OCI-LY7 (cell line): ENCODE data around the gene HNRNPAB. TPM values are rescaled to one million over a fixed set of nuclear protein-coding genes. Genes with fewer than 3 reads are reported as not detected.

Source experiments
- BruUV-seq: library from RNA; stranded (reverse); fragments of 400-500 nt; replicated peaks from 2 replicates; lab custom pipeline; 2021; lab: Mats Ljungman, UMichigan
- CTCF ChIA-PET: fragments of 300-600 bp; sonication (Branson Sonifier 250); formaldehyde crosslinking; loops from one replicate; lab custom pipeline; 2022; ENCODE audit warnings: antibody characterized with exemption; ENCODE audit not compliant: unreplicated experiment; lab: Charles Lee
- POLR2A ChIA-PET: fragments of 300-600 bp; sonication (Branson Sonifier 250); formaldehyde crosslinking; loops from one replicate; lab custom pipeline; 2022; ENCODE audit warnings: antibody characterized with exemption; lab: Charles Lee
- DNase-seq: peaks from one replicate; pipeline ENCODE4 v3.0.0-alpha.2; 2015; ENCODE audit warnings: low spot score
- H2AFZ ChIP-seq: fragments of 200-600 bp; sonication (generic), shearing (Covaris generic); 2 replicates; pipeline ENCODE4 v1.6.1; 2014; ENCODE audit warnings: mild to moderate bottlenecking, antibody characterized with exemption, low read length, moderate library complexity
- H3K27ac ChIP-seq: fragments of 200-600 bp; sonication (generic); 2 replicates; pipeline ENCODE4 v1.5.1; 2014; ENCODE audit warnings: mixed run types, low read depth, mild to moderate bottlenecking, moderate library complexity, low read length, inconsistent platforms; ENCODE audit not compliant: poor library complexity, severe bottlenecking
- H3K36me3 ChIP-seq: fragments of 200-600 bp; sonication (generic); 2 replicates; pipeline ENCODE4 v1.6.1; 2014; ENCODE audit warnings: mild to moderate bottlenecking, antibody characterized with exemption, low read length, moderate library complexity, mixed read lengths; ENCODE audit not compliant: insufficient read depth
- H3K4me1 ChIP-seq: fragments of 200-600 bp; sonication (generic); 2 replicates; pipeline ENCODE4 v1.5.1; 2014; ENCODE audit warnings: mild to moderate bottlenecking, low read length; ENCODE audit not compliant: insufficient read depth, poor library complexity, severe bottlenecking
- H3K4me2 ChIP-seq: fragments of 200-600 bp; sonication (generic); 2 replicates; pipeline ENCODE4 v1.6.1; 2014; ENCODE audit warnings: mild to moderate bottlenecking, low read length
- H3K4me3 ChIP-seq: fragments of 200-600 bp; sonication (generic); 2 replicates; pipeline ENCODE4 v1.5.1; 2014; ENCODE audit warnings: mild to moderate bottlenecking, low read depth, low read length; ENCODE audit not compliant: poor library complexity, severe bottlenecking
- H3K79me2 ChIP-seq: fragments of 200-600 bp; sonication (generic); 2 replicates; pipeline ENCODE4 v1.6.1; 2016; ENCODE audit warnings: low read depth, mild to moderate bottlenecking, low read length, moderate library complexity, mixed read lengths; ENCODE audit not compliant: insufficient read depth
- H3K9me2 ChIP-seq: fragments of 200-600 bp; sonication (generic); 2 replicates; pipeline ENCODE4 v1.6.1; 2016; ENCODE audit warnings: mild to moderate bottlenecking, low read length, mixed read lengths; ENCODE audit not compliant: insufficient read depth
- H3K9me3 ChIP-seq: fragments of 200-600 bp; sonication (generic); 2 replicates; pipeline ENCODE4 v1.6.1; 2014; ENCODE audit warnings: mild to moderate bottlenecking, mixed run types, low read length, mixed read lengths
- H4K20me1 ChIP-seq: fragments of 200-600 bp; sonication (generic); 2 replicates; pipeline ENCODE4 v1.6.1; 2014; ENCODE audit warnings: mild to moderate bottlenecking, antibody characterized with exemption, low read length, moderate library complexity, mixed read lengths; ENCODE audit not compliant: insufficient read depth
- EZH2phosphoT487 ChIP-seq: fragments of 200-600 bp; sonication (generic); IDR thresholded peaks from 2 replicates; pipeline ENCODE4 v1.6.1; 2018; ENCODE audit warnings: low read depth, borderline replicate concordance, mild to moderate bottlenecking, mixed run types, antibody characterized with exemption, low read length, moderate library complexity, mixed read lengths
- intact Hi-C: fragments of 100-400 bp; cut with micrococcal nuclease; formaldehyde crosslinking; loops from one replicate; pipeline ENCODE4 v1.10.0; 2022; ENCODE audit not compliant: unreplicated experiment
- total RNA-seq, 2 experiments: library from RNA; depleted of rRNA in 1 of 2; stranded (reverse); fragments of >200 nt in 1 of 2; shearing (Covaris generic) in 1 of 2; gene quantifications; 2 replicates each; pipeline ENCODE4 v1.2.3, GENCODE V29; 2014 to 2022
- TF ChIP-seq, protein P1 (sequence below): fragments of 200-600 bp; sonication (generic); conservative IDR thresholded peaks from 2 replicates; pipeline ENCODE4 v1.5.1; 2014; ENCODE audit warnings: mild to moderate bottlenecking, antibody characterized with exemption, low read length, moderate library complexity, mixed read lengths

Gene HNRNPAB
- total RNA-seq, 2 experiments from 2014 or later, result 146 to 350 TPM

- ChIA-PET POLR2A (no interaction called here), CTCF (no interaction called here)
- H3K4me3 ChIP-seq, result no peak overlapping the region
- H3K4me2 ChIP-seq, result no peak overlapping the region
- H3K79me2 ChIP-seq, result peaks cover 8% of the 10 kb centered on the region; the same call in 1 of the 2 replicates
- no peaks in the 10 kb centered on the region for H4K20me1 ChIP-seq
- no peaks in the 10 kb centered on the region for H3K36me3 ChIP-seq
- no peak overlapping the region for H3K27ac ChIP-seq
- no peak for DNase-seq
- no peak overlapping the region for H2AFZ ChIP-seq
- BruUV-seq, result no TSS peak
- intact Hi-C loops, result no loop called here
- no peaks in the 10 kb centered on the region for H3K9me3 ChIP-seq
- H3K4me1 ChIP-seq, result no peaks in the 10 kb centered on the region
- no peaks in the 10 kb centered on the region for H3K9me2 ChIP-seq
- no peak for TF ChIP-seq EZH2phosphoT487
- TF ChIP-seq, protein P1, sequence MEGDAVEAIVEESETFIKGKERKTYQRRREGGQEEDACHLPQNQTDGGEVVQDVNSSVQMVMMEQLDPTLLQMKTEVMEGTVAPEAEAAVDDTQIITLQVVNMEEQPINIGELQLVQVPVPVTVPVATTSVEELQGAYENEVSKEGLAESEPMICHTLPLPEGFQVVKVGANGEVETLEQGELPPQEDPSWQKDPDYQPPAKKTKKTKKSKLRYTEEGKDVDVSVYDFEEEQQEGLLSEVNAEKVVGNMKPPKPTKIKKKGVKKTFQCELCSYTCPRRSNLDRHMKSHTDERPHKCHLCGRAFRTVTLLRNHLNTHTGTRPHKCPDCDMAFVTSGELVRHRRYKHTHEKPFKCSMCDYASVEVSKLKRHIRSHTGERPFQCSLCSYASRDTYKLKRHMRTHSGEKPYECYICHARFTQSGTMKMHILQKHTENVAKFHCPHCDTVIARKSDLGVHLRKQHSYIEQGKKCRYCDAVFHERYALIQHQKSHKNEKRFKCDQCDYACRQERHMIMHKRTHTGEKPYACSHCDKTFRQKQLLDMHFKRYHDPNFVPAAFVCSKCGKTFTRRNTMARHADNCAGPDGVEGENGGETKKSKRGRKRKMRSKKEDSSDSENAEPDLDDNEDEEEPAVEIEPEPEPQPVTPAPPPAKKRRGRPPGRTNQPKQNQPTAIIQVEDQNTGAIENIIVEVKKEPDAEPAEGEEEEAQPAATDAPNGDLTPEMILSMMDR, result no peak
Measured at GRCh38 chr5:178198706-178199105, 5.6 kb upstream of the HNRNPAB start.

DNA sequence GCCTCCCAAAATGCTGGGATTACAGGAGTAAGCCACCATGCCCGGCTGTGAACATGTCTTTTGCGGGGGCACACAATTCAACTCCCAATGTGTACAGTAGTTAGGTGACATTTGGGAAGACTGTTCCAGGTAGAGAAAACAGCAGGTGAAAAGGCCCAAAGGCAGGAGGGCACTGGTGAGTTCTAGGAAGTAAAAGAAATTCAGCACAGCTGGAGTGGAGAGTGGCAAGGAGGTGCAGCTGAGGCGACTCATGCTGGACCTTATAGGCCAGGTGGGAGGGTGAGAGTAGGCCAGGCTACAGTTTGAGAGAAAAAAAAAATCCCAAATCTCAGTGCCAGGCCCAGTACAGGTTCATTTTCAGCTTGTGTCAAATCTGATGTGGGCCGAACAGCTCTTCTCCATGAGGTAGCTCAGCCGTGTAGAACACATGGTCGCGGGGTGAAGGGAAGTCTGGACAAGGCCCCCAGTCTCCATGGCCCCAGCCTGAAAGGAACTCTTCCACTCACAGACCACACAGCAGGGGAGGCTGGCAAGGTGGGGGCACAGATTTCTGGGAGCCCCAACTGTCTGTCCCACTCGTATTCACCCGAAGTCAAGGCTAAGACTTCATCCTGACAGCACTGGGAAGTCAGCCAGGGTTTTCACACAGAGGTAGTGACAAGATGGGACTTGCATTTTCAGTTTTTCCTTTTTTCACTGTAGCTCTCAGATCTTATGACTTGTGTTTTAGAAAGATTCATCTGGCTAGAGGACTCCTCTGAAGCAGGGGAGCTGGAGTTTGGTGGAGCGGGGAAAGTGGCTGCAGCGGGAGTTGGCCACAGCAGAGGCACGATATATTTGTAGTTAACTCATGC is 4.5 kb upstream of the HNRNPAB start:
- no peak overlapping the region for H3K4me3 ChIP-seq
- no peaks in the 10 kb centered on the region for H3K4me1 ChIP-seq
- TF ChIP-seq, protein P1, result no peak
- no peak for TF ChIP-seq EZH2phosphoT487
- H3K79me2 ChIP-seq, result peaks cover 17% of the 10 kb centered on the region; the same call in 1 of the 2 replicates
- intact Hi-C loops, result no loop called here
- BruUV-seq, result no TSS peak
- H3K4me2 ChIP-seq, result no peak overlapping the region
- H4K20me1 ChIP-seq, result no peaks in the 10 kb centered on the region
- ChIA-PET CTCF (no interaction called here), POLR2A (interaction anchor here (1.0 kb wide), 1 partner anchor 44 kb away, joined by 6 read pairs; no protein-coding TSS in a partner anchor)
- H3K9me3 ChIP-seq, result no peaks in the 10 kb centered on the region
- no peak overlapping the region for H3K27ac ChIP-seq
- no peak for DNase-seq
- no peaks in the 10 kb centered on the region for H3K9me2 ChIP-seq
- no peak overlapping the region for H2AFZ ChIP-seq
- H3K36me3 ChIP-seq, result peaks cover 4% of the 10 kb centered on the region; the same call in 1 of the 2 replicates
